OCI-LY1 (cell line): ENCODE data around the gene MFNG.

ENCODE experiments used
- H2AFZ ChIP-seq: fragments of 200-600 bp; sonication (generic), shearing (Covaris generic); 2 replicates; pipeline ENCODE4 v1.6.0; 2014; ENCODE audit warnings: antibody characterized with exemption, mild to moderate bottlenecking, low read length
- H3F3A ChIP-seq: fragments of 200-600 bp; sonication (generic), shearing (Covaris generic); 2 replicates; pipeline ENCODE4 v1.6.0; 2014; ENCODE audit warnings: mild to moderate bottlenecking, antibody characterized with exemption, low read length, moderate library complexity; ENCODE audit not compliant: insufficient read depth
- H3K27ac ChIP-seq: fragments of 200-600 bp; sonication (generic); 2 replicates; pipeline ENCODE4 v1.5.1; 2014; ENCODE audit warnings: low read length, mixed run types, mild to moderate bottlenecking, low read depth; ENCODE audit not compliant: poor library complexity, severe bottlenecking
- H3K27me3 ChIP-seq: fragments of 200-600 bp; sonication (generic); 2 replicates; pipeline ENCODE4 v1.6.0; 2014; ENCODE audit warnings: antibody characterized with exemption, mild to moderate bottlenecking, low read length, moderate library complexity; ENCODE audit not compliant: insufficient read depth
- H3K36me3 ChIP-seq: fragments of 200-600 bp; sonication (generic); 2 replicates; pipeline ENCODE4 v1.6.1; 2014; ENCODE audit warnings: mild to moderate bottlenecking, antibody characterized with exemption, low read length, moderate library complexity, mixed read lengths; ENCODE audit not compliant: insufficient read depth
- H3K4me1 ChIP-seq: fragments of 200-600 bp; sonication (generic); 2 replicates; pipeline ENCODE4 v1.5.1; 2014; ENCODE audit warnings: mild to moderate bottlenecking, low read length, moderate library complexity; ENCODE audit not compliant: insufficient read depth, severe bottlenecking
- H3K4me2 ChIP-seq: fragments of 200-600 bp; sonication (generic), shearing (Covaris generic); 2 replicates; pipeline ENCODE4 v1.6.1; 2014; ENCODE audit warnings: low read length
- H3K4me3 ChIP-seq: fragments of 200-600 bp; sonication (generic); 2 replicates; pipeline ENCODE4 v1.5.1; 2014; ENCODE audit warnings: low read length, low read depth, mild to moderate bottlenecking, mixed read lengths; ENCODE audit not compliant: poor library complexity, severe bottlenecking
- H3K79me2 ChIP-seq: fragments of 200-600 bp; shearing (Covaris generic); 2 replicates; pipeline ENCODE4 v1.6.1; 2016; ENCODE audit warnings: mixed run types, low read length, mixed read lengths; ENCODE audit not compliant: insufficient read depth
- H3K9ac ChIP-seq: fragments of 200-600 bp; sonication (generic), shearing (Covaris generic); 2 replicates; pipeline ENCODE4 v1.6.1; 2014; ENCODE audit warnings: mild to moderate bottlenecking, low read length, mixed read lengths
- H3K9me2 ChIP-seq: fragments of 200-600 bp; sonication (generic), shearing (Covaris generic); 2 replicates; pipeline ENCODE4 v1.6.1; 2014; ENCODE audit warnings: low read depth, mild to moderate bottlenecking, low read length, mixed read lengths
- H3K9me3 ChIP-seq: fragments of 200-600 bp; shearing (Covaris generic); 2 replicates; pipeline ENCODE4 v1.6.1; 2014; ENCODE audit warnings: low read length, mixed read lengths
- H4K20me1 ChIP-seq: fragments of 200-600 bp; sonication (generic), shearing (Covaris generic); 2 replicates; pipeline ENCODE4 v1.6.0; 2016; ENCODE audit warnings: mild to moderate bottlenecking, low read length; ENCODE audit not compliant: insufficient read depth
- EZH2 ChIP-seq: fragments of 200-600 bp; sonication (generic), shearing (Covaris generic); IDR thresholded peaks from 2 replicates; pipeline ENCODE4 v1.8.0; 2017; ENCODE audit warnings: borderline replicate concordance, mixed run types, mild to moderate bottlenecking, antibody characterized with exemption, low read length, moderate library complexity, mixed read lengths
- TF ChIP-seq, protein P1 (sequence below): fragments of 200-600 bp; sonication (generic), shearing (Covaris generic); IDR thresholded peaks from 2 replicates; pipeline ENCODE4 v1.5.1; 2017; ENCODE audit warnings: mild to moderate bottlenecking, antibody characterized with exemption, low read length, moderate library complexity, mixed read lengths

The MFNG gene

GRCh38 chr22:37493979-37494378 is 7.8 kb upstream of the MFNG start:
- Histone ChIP-seq H3F3A (no peaks in the 10 kb centered on the region), H3K27me3 (no peaks in the 10 kb centered on the region), H3K4me1 (peaks cover 19% of the 10 kb centered on the region), H3K9ac (no peak overlapping the region), H2AFZ (no peak overlapping the region), H3K4me2 (no peak overlapping the region), H3K27ac (no peak overlapping the region), H3K9me2 (no peaks in the 10 kb centered on the region), H3K4me3 (no peak overlapping the region), H3K79me2 (no peaks in the 10 kb centered on the region), H4K20me1 (no peaks in the 10 kb centered on the region), H3K36me3 (no peaks in the 10 kb centered on the region), H3K9me3 (no peaks in the 10 kb centered on the region)
- no peak for TF ChIP-seq EZH2
- TF ChIP-seq, protein P1, sequence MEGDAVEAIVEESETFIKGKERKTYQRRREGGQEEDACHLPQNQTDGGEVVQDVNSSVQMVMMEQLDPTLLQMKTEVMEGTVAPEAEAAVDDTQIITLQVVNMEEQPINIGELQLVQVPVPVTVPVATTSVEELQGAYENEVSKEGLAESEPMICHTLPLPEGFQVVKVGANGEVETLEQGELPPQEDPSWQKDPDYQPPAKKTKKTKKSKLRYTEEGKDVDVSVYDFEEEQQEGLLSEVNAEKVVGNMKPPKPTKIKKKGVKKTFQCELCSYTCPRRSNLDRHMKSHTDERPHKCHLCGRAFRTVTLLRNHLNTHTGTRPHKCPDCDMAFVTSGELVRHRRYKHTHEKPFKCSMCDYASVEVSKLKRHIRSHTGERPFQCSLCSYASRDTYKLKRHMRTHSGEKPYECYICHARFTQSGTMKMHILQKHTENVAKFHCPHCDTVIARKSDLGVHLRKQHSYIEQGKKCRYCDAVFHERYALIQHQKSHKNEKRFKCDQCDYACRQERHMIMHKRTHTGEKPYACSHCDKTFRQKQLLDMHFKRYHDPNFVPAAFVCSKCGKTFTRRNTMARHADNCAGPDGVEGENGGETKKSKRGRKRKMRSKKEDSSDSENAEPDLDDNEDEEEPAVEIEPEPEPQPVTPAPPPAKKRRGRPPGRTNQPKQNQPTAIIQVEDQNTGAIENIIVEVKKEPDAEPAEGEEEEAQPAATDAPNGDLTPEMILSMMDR, result no peak

DNA sequence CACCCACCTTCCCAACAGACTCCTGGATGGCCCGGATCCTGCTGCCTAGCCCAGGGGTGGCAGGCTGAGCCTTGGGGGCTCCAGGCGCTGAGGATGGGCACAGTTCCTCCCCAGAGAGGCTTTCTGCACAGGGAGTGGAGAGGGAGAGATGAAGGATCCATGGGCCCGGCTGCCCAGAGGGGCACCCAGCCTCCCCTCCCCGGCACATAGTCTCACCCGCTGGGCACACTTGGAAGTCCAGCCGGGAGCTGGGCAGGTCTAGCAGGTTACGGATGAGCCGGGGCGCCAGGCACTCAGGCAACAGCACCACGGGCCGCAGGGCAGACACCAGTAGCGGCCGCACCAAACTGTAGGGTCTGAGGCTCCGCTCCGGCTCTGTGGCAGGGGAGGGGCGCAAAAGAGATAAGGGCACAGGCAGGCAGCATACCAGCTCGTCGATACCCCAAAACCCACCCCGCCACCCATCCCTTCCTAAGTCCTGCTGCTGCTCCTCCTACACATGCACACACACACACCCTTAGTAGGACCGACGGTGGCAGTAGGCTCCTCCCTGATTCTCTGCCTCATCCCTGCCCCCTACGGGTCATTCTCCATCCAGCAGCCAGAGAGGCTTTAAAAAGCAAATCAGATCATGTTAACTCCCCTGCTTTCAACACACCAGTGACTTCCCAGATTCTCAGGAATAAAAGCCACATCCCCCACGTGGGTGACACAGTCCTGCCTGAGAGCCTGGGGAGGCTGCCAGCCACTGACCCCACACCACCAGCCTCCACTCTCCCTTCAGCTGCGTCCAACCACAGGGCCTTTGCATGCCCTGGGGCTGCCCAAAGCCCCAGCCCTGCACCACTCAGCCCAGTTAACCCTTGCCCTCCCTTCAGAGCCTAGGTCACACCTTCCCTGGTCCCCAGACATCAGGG is 6.5 kb upstream of the MFNG start:
- TF ChIP-seq, protein P1, result peak; percentile 85
- no peak for TF ChIP-seq EZH2
- Histone ChIP-seq H3F3A (no peaks in the 10 kb centered on the region), H3K4me2 (peak overlapping the region; percentile 64), H3K36me3 (no peaks in the 10 kb centered on the region), H3K27ac (no peak overlapping the region), H3K9me2 (no peaks in the 10 kb centered on the region), H4K20me1 (no peaks in the 10 kb centered on the region), H2AFZ (no peak overlapping the region), H3K4me1 (peaks cover 15% of the 10 kb centered on the region), H3K27me3 (no peaks in the 10 kb centered on the region), H3K4me3 (peak overlapping the region; percentile 56), H3K9me3 (no peaks in the 10 kb centered on the region), H3K79me2 (no peaks in the 10 kb centered on the region), H3K9ac (peak overlapping the region; percentile 46; the same call in 1 of the 2 replicates)

- no peak for TF ChIP-seq EZH2
- TF ChIP-seq, protein P1, result no peak
- peak overlapping the region; percentile 56 for H3K4me3 ChIP-seq
- peak overlapping the region; percentile 64 for H3K4me2 ChIP-seq
Observed at GRCh38 chr22:37491559-37492427, 5.6 kb upstream of the MFNG start.

More at GRCh38 chr22:37491559-37492427, 5.6 kb upstream of the MFNG start:
- Histone ChIP-seq H3F3A (no peaks in the 10 kb centered on the region), H2AFZ (no peak overlapping the region), H3K9ac (peak overlapping the region; percentile 46; the same call in 1 of the 2 replicates), H3K9me3 (no peaks in the 10 kb centered on the region), H3K36me3 (no peaks in the 10 kb centered on the region), H3K27me3 (no peaks in the 10 kb centered on the region), H3K79me2 (no peaks in the 10 kb centered on the region), H4K20me1 (no peaks in the 10 kb centered on the region), H3K27ac (no peak overlapping the region), H3K4me1 (peaks cover 23% of the 10 kb centered on the region), H3K9me2 (no peaks in the 10 kb centered on the region)
